Measurements from ENCODE around the gene RNU7-1. TPM values are rescaled to one million over a fixed set of nuclear protein-coding genes. Genes with fewer than 3 reads are reported as not detected.
"Not testable (repeated sequence)": the region's sequence is repeated elsewhere in the genome, so short reads cannot be mapped to it uniquely, and the experiment has no call there.

RNU7-1 gene
- total and polyA plus RNA-seq, 2 experiments from 2014 or later = not detected

- Histone ChIP-seq H3K27me3 (no peaks in the 10 kb centered on the region), H3K9me2 (replicated peaks; ENCODE audit: insufficient read depth) (no peaks in the 10 kb centered on the region), H3K79me2 (no peaks in the 10 kb centered on the region), H3K9me3 (ENCODE audit: low read depth) (no peaks in the 10 kb centered on the region), H3K4me2 (peak overlapping the region; percentile 88), H3K4me3 (no peak overlapping the region), H3K27ac (peak overlapping the region; percentile 51), H3K4me1 (ENCODE audit: insufficient read depth) (peaks cover 8% of the 10 kb centered on the region), H4K20me1 (ENCODE audit: insufficient read depth, poor library complexity, severe bottlenecking) (no peaks in the 10 kb centered on the region), H2AFZ (peak overlapping the region; percentile 89), H3K36me3 (replicated peaks; ENCODE audit: insufficient read depth, low read depth) (no peaks in the 10 kb centered on the region)
- TF ChIP-seq EZH2 (IDR thresholded peaks at IDR 0.05; ENCODE audit: borderline replicate concordance) = no peak
- no peak for TF ChIP-seq EZH2phosphoT487 (IDR thresholded peaks at IDR 0.05; ENCODE audit: low read depth, severe bottlenecking, unreplicated experiment)
- TF ChIP-seq CTCF (IDR thresholded peaks at IDR 0.05; ENCODE audit: poor library complexity) = no peak
- no peak for DNase-seq (ENCODE audit: low spot score)
- WGBS (ENCODE audit: low lambda C conversion rate, missing lambda C conversion rate) = 69% methylated on average over 1 of the region's 1 CpG
These were observed 39.9 kb upstream of the RNU7-1 start for GRCh38 chr12:6903722-6904121.

GRCh38 chr12:6904280-6905276, 39.0 kb upstream of the RNU7-1 start, which contains the start of gene LRRC23:
LRRC23 (plus strand) TSS chr12:6904822; CDS start chr12:6905634, 812 bp downstream.
- peaks cover 8% of the 10 kb centered on the region for H3K4me1 ChIP-seq (ENCODE audit: insufficient read depth)
- no peaks in the 10 kb centered on the region for H3K27me3 ChIP-seq
- H3K27ac ChIP-seq = peak within 1 kb of the TSS; percentile 74
- TF ChIP-seq EZH2 (IDR thresholded peaks at IDR 0.05; ENCODE audit: borderline replicate concordance) (no peak), CTCF (IDR thresholded peaks at IDR 0.05; ENCODE audit: poor library complexity) (no peak), EZH2phosphoT487 (IDR thresholded peaks at IDR 0.05; ENCODE audit: low read depth, severe bottlenecking, unreplicated experiment) (no peak)
- DNase-seq (ENCODE audit: low spot score) = peak; percentile 98
- H4K20me1 ChIP-seq (ENCODE audit: insufficient read depth, poor library complexity, severe bottlenecking) = no peaks in the 10 kb centered on the region
- peak within 1 kb of the TSS; percentile 88 for H3K4me2 ChIP-seq
- peak within 1 kb of the TSS; percentile 56 for H3K4me3 ChIP-seq
- WGBS (ENCODE audit: low lambda C conversion rate, missing lambda C conversion rate) = 6% methylated on average over 34 of the region's 34 CpGs
- peak within 1 kb of the TSS; percentile 89 for H2AFZ ChIP-seq
- H3K9me2 ChIP-seq (replicated peaks; ENCODE audit: insufficient read depth) = no peaks in the 10 kb centered on the region
- no peaks in the 10 kb centered on the region for H3K36me3 ChIP-seq (replicated peaks; ENCODE audit: insufficient read depth, low read depth)
- H3K9me3 ChIP-seq (ENCODE audit: low read depth) = no peaks in the 10 kb centered on the region
- H3K79me2 ChIP-seq = no peaks in the 10 kb centered on the region

- TF ChIP-seq CTCF (IDR thresholded peaks at IDR 0.05; ENCODE audit: poor library complexity) (no peak), EZH2phosphoT487 (IDR thresholded peaks at IDR 0.05; ENCODE audit: low read depth, severe bottlenecking, unreplicated experiment) (no peak), EZH2 (IDR thresholded peaks at IDR 0.05; ENCODE audit: borderline replicate concordance) (no peak)
- H3K27ac ChIP-seq = peak overlapping the region; percentile 74
- WGBS (ENCODE audit: low lambda C conversion rate, missing lambda C conversion rate) = 66% methylated on average over 5 of the region's 5 CpGs
These were observed 38.1 kb upstream of the RNU7-1 start for GRCh38 chr12:6905414-6906040.

GRCh38 chr12:6908141-6908540, 35.5 kb upstream of the RNU7-1 start:
- 97% methylated on average over 11 of the region's 11 CpGs for WGBS (ENCODE audit: low lambda C conversion rate, missing lambda C conversion rate)
- not testable (repeated sequence) for H3K4me3 ChIP-seq; H3K36me3 ChIP-seq (replicated peaks; ENCODE audit: insufficient read depth, low read depth); H3K27ac ChIP-seq; H3K4me1 ChIP-seq (ENCODE audit: insufficient read depth); H4K20me1 ChIP-seq (ENCODE audit: insufficient read depth, poor library complexity, severe bottlenecking); H3K79me2 ChIP-seq; H3K4me2 ChIP-seq; DNase-seq (ENCODE audit: low spot score); H3K9me3 ChIP-seq (ENCODE audit: low read depth); H2AFZ ChIP-seq; H3K9me2 ChIP-seq (replicated peaks; ENCODE audit: insufficient read depth); H3K27me3 ChIP-seq

More at GRCh38 chr12:6905414-6906040, 38.1 kb upstream of the RNU7-1 start:
- Histone ChIP-seq H3K4me1 (ENCODE audit: insufficient read depth) (peaks cover 8% of the 10 kb centered on the region), H3K9me3 (ENCODE audit: low read depth) (no peaks in the 10 kb centered on the region), H3K4me2 (peak overlapping the region; percentile 88), H3K9me2 (replicated peaks; ENCODE audit: insufficient read depth) (no peaks in the 10 kb centered on the region), H3K36me3 (replicated peaks; ENCODE audit: insufficient read depth, low read depth) (no peaks in the 10 kb centered on the region), H2AFZ (no peak overlapping the region), H3K27me3 (no peaks in the 10 kb centered on the region), H3K4me3 (peak overlapping the region; percentile 56), H4K20me1 (ENCODE audit: insufficient read depth, poor library complexity, severe bottlenecking) (no peaks in the 10 kb centered on the region), H3K79me2 (no peaks in the 10 kb centered on the region)
- no peak for DNase-seq (ENCODE audit: low spot score)

All from hepatocyte (in vitro differentiated cells).